H9 (cell line): ENCODE measurements around the gene MYO15A. TPM values are rescaled to one million over a fixed set of nuclear protein-coding genes. Genes with fewer than 3 reads are reported as not detected.

Experiments used
- DNase-seq: peaks from one replicate; pipeline ENCODE4 v3.0.0-alpha.2; 2017
- H2AFZ ChIP-seq: one replicate; pipeline ENCODE4 v1.6.1; 2013; ENCODE audit warnings: mild to moderate bottlenecking, low read length, control low read depth, moderate library complexity
- H2AK5ac ChIP-seq: 2 replicates; pipeline ENCODE4 v1.6.1; 2013; ENCODE audit warnings: low read length, control low read depth, mixed read lengths; ENCODE audit not compliant: insufficient read length
- H2BK120ac ChIP-seq: one replicate; pipeline ENCODE4 v1.6.1; 2013; ENCODE audit warnings: low read depth, mild to moderate bottlenecking, low read length, control low read depth, inconsistent platforms; ENCODE audit not compliant: poor library complexity, severe bottlenecking
- H2BK12ac ChIP-seq: 2 replicates; pipeline ENCODE4 v1.6.1; 2013; ENCODE audit warnings: low read length, control low read depth, mixed read lengths, low read depth; ENCODE audit not compliant: insufficient read length
- H2BK15ac ChIP-seq: 2 replicates; pipeline ENCODE4 v1.6.1; 2013; ENCODE audit warnings: low read depth, low read length, control low read depth
- H2BK20ac ChIP-seq: one replicate; pipeline ENCODE4 v1.6.1; 2013; ENCODE audit warnings: low read depth, mild to moderate bottlenecking, low read length, control low read depth, inconsistent platforms; ENCODE audit not compliant: poor library complexity, severe bottlenecking
- H2BK5ac ChIP-seq: 2 replicates; pipeline ENCODE4 v1.6.1; 2013; ENCODE audit warnings: low read length, control low read depth, mixed read lengths; ENCODE audit not compliant: insufficient read length
- H3K14ac ChIP-seq: 2 replicates; pipeline ENCODE4 v1.6.1; 2013; ENCODE audit warnings: low read length, control low read depth; ENCODE audit not compliant: insufficient read depth
- H3K18ac ChIP-seq: 2 replicates; pipeline ENCODE4 v1.6.1; 2013; ENCODE audit warnings: low read depth, mild to moderate bottlenecking, mixed read lengths, low read length, control low read depth; ENCODE audit not compliant: insufficient read length
- H3K23ac ChIP-seq: 2 replicates; pipeline ENCODE4 v1.6.1; 2013; ENCODE audit warnings: low read length, control low read depth, mixed read lengths, low read depth; ENCODE audit not compliant: insufficient read length
- H3K23me2 ChIP-seq: 2 replicates; pipeline ENCODE4 v1.6.1; 2013; ENCODE audit warnings: low read depth, mild to moderate bottlenecking, mixed read lengths, low read length, control low read depth; ENCODE audit not compliant: insufficient read length, poor library complexity, severe bottlenecking
- H3K27ac ChIP-seq: 2 replicates; pipeline ENCODE4 v1.5.1; 2013; ENCODE audit warnings: low read length, control low read depth, mixed read lengths, low read depth; ENCODE audit not compliant: insufficient read length
- H3K27me3 ChIP-seq: 2 replicates; pipeline ENCODE4 v1.6.1; 2013; ENCODE audit warnings: low read length, control low read depth, inconsistent platforms; ENCODE audit not compliant: insufficient read depth
- H3K4ac ChIP-seq: 2 replicates; pipeline ENCODE4 v1.6.1; 2013; ENCODE audit warnings: low read depth, mild to moderate bottlenecking, control low read depth, inconsistent platforms, low read length, moderate library complexity
- H3K4me1 ChIP-seq: 2 replicates; pipeline ENCODE4 v1.6.1; 2013; ENCODE audit warnings: low read length, control low read depth, inconsistent platforms; ENCODE audit not compliant: insufficient read depth
- H3K4me2 ChIP-seq: 2 replicates; pipeline ENCODE4 v1.6.1; 2013; ENCODE audit warnings: low read length, control low read depth, mixed read lengths; ENCODE audit not compliant: insufficient read length, insufficient read depth
- H3K56ac ChIP-seq: 2 replicates; pipeline ENCODE4 v1.6.1; 2013; ENCODE audit warnings: low read depth, mild to moderate bottlenecking, mixed read lengths, low read length, control low read depth; ENCODE audit not compliant: insufficient read length
- H3K79me1 ChIP-seq: 2 replicates; pipeline ENCODE4 v1.6.1; 2013; ENCODE audit warnings: low read depth, mild to moderate bottlenecking, moderate library complexity, low read length, control low read depth, inconsistent platforms; ENCODE audit not compliant: insufficient read depth, poor library complexity, severe bottlenecking
- H3K79me2 ChIP-seq: 2 replicates; pipeline ENCODE4 v1.6.1; 2013; ENCODE audit warnings: low read length, control low read depth, inconsistent platforms; ENCODE audit not compliant: insufficient read depth
- H3K9ac ChIP-seq: 2 replicates; pipeline ENCODE4 v1.6.1; 2013; ENCODE audit warnings: low read length, control low read depth, mixed read lengths; ENCODE audit not compliant: insufficient read length; ENCODE audit errors: extremely low read depth
- H3K9me3 ChIP-seq: one replicate; pipeline ENCODE4 v1.6.1; 2013; ENCODE audit warnings: low read depth, low read length, inconsistent platforms; ENCODE audit not compliant: control insufficient read depth
- H3T11ph ChIP-seq: one replicate; pipeline ENCODE4 v1.6.1; 2013; ENCODE audit warnings: mild to moderate bottlenecking, low read length, control low read depth, inconsistent platforms
- H4K20me1 ChIP-seq: one replicate; pipeline ENCODE4 v1.6.1; 2013; ENCODE audit not compliant: control insufficient read depth, insufficient read length, insufficient read depth
- H4K5ac ChIP-seq: 2 replicates; pipeline ENCODE4 v1.6.1; 2013; ENCODE audit warnings: low read depth, mild to moderate bottlenecking, mixed read lengths, low read length, control low read depth; ENCODE audit not compliant: insufficient read length
- H4K8ac ChIP-seq: replicated peaks from 2 replicates; pipeline ENCODE4 v1.6.1; 2013; ENCODE audit warnings: low read length, control low read depth, mixed read lengths, low read depth; ENCODE audit not compliant: insufficient read length
- H4K91ac ChIP-seq: 2 replicates; pipeline ENCODE4 v1.6.1; 2013; ENCODE audit warnings: low read depth, mild to moderate bottlenecking, moderate library complexity, mixed read lengths, low read length, control low read depth; ENCODE audit not compliant: insufficient read length
- H3K27ac Mint-ChIP-seq, 3 experiments: 2 replicates in 2 of 3; 3 replicates in 1 of 3; pipeline ENCODE4 v1.8.0; 2020 to 2021; ENCODE audit warnings: mixed read lengths in 3 of 3, mild to moderate bottlenecking in 1 of 3, moderate library complexity in 1 of 3
- H3K27me3 Mint-ChIP-seq: 2 replicates; pipeline ENCODE4 v1.8.0; 2021; ENCODE audit warnings: low read depth, mild to moderate bottlenecking, moderate library complexity, mixed read lengths
- H3K36me3 Mint-ChIP-seq, 3 experiments: 2 replicates in 2 of 3; 3 replicates in 1 of 3; pipeline ENCODE4 v1.8.0; 2020 to 2021; ENCODE audit warnings: low read depth in 3 of 3, mixed read lengths in 3 of 3; ENCODE audit not compliant: insufficient read depth in 1 of 3
- H3K4me1 Mint-ChIP-seq, 2 experiments: 2 replicates each; pipeline ENCODE4 v1.8.0; 2020; ENCODE audit warnings: mixed read lengths in 2 of 2
- H3K4me3 Mint-ChIP-seq, 2 experiments: 2 replicates in 1 of 2; 3 replicates in 1 of 2; pipeline ENCODE4 v1.8.0; 2020 to 2021; ENCODE audit warnings: mild to moderate bottlenecking in 2 of 2, mixed read lengths in 2 of 2, moderate library complexity in 1 of 2
- H3K9me3 Mint-ChIP-seq, 2 experiments: 2 replicates in 1 of 2; 3 replicates in 1 of 2; pipeline ENCODE4 v1.8.0; 2020; ENCODE audit warnings: mild to moderate bottlenecking in 2 of 2, mixed read lengths in 2 of 2, moderate library complexity in 1 of 2
- WGBS: extraction: QIAGEN DNeasy Blood & Tissue Kit; methylation state at CpG from one replicate; pipeline ENCODE4 v1.1.7; 2013; ENCODE audit warnings: missing lambda C conversion rate, low lambda C conversion rate, mixed read lengths; ENCODE audit not compliant: insufficient read length; ENCODE audit errors: extremely low coverage; 5-methylcytosine and 5-hydroxymethylcytosine counted together
- total RNA-seq: library from RNA; stranded (reverse); gene quantifications from 2 replicates; pipeline ENCODE4 v1.2.1, GENCODE V29; 2021
- TF ChIP-seq, protein P1 (sequence below): fragments of 200-600 bp; sonication (generic); conservative IDR thresholded peaks from 3 replicates; pipeline ENCODE4 v1.8.0; 2021; ENCODE audit warnings: antibody characterized with exemption, mild to moderate bottlenecking

MYO15A gene
- total RNA-seq, 1 experiment from 2014 or later: 2.5 TPM

DNA sequence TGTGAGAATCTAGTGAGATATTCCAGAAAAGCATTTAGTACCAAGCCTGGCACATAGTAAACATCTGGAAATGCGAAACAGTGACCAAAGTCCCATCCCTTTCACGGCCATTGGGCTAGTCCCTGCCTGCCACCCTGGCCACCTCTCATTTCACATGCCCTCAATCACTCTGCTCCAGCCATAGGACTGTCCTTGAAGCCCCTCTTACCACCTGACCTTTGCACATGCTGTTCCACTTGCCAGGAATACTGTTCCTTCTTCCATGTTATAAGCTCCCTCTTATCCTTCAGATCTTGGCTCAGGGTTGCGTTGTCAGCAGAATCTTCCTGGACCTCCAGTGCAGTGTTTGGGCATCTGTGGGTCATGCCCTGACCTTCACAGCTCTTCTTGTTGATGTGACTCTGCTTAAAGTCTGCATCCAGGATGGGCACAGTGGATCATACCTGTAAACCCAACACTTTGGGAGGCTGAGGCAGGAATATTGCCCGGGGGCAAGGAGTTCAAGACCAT lies 2.1 kb downstream of the MYO15A start:
- Histone ChIP-seq H3K79me2 (no peaks in the 10 kb centered on the region), H3K27me3 (no peaks in the 10 kb centered on the region), H3T11ph (no peak overlapping the region), H3K14ac (no peak overlapping the region), H2BK120ac (no peak overlapping the region), H2BK20ac (no peak overlapping the region), H3K9me3 (no peaks in the 10 kb centered on the region), H4K5ac (no peak overlapping the region), H3K23ac (no peak overlapping the region), H3K56ac (no peak overlapping the region), H4K91ac (no peak overlapping the region), H2AK5ac (no peak overlapping the region), H4K20me1 (no peaks in the 10 kb centered on the region), H3K79me1 (no peaks in the 10 kb centered on the region), H3K27ac (no peak overlapping the region), H3K18ac (no peak overlapping the region), H4K8ac (no peak overlapping the region), H3K4me2 (no peak overlapping the region), H3K9ac (no peak overlapping the region), H2AFZ (no peak overlapping the region), H3K4me1 (no peaks in the 10 kb centered on the region), H2BK5ac (no peak overlapping the region), H2BK15ac (no peak overlapping the region), H3K4ac (no peak overlapping the region), H3K23me2 (no peaks in the 10 kb centered on the region), H2BK12ac (no peak overlapping the region)
- Mint-ChIP-seq H3K4me3 (no peak overlapping the region), H3K9me3 (no peaks in the 10 kb centered on the region), H3K4me1 (peaks cover 7 to 8% of the 10 kb centered on the region in 2 experiments), H3K36me3 (peaks cover 2 to 5% (median 4%) of the 10 kb centered on the region in 3 experiments; a peak in 5 of 7 replicates), H3K27ac (no peak overlapping the region), H3K27me3 (peaks cover 6% of the 10 kb centered on the region)
- TF ChIP-seq, protein P1, sequence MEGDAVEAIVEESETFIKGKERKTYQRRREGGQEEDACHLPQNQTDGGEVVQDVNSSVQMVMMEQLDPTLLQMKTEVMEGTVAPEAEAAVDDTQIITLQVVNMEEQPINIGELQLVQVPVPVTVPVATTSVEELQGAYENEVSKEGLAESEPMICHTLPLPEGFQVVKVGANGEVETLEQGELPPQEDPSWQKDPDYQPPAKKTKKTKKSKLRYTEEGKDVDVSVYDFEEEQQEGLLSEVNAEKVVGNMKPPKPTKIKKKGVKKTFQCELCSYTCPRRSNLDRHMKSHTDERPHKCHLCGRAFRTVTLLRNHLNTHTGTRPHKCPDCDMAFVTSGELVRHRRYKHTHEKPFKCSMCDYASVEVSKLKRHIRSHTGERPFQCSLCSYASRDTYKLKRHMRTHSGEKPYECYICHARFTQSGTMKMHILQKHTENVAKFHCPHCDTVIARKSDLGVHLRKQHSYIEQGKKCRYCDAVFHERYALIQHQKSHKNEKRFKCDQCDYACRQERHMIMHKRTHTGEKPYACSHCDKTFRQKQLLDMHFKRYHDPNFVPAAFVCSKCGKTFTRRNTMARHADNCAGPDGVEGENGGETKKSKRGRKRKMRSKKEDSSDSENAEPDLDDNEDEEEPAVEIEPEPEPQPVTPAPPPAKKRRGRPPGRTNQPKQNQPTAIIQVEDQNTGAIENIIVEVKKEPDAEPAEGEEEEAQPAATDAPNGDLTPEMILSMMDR: no peak
- WGBS: no CpG with 5 or more reads among the region's 4 CpGs
- no peak for DNase-seq
